Measurements from ENCODE around the gene LIPE. TPM values are rescaled to one million over a fixed set of nuclear protein-coding genes. Genes with fewer than 3 reads are reported as not detected.
A peak's percentile ranks its signal among the peaks of the same experiment; 100 is the strongest.

The LIPE gene
- total RNA-seq, 1 experiment from 2014 or later = 16.3 TPM

DNA sequence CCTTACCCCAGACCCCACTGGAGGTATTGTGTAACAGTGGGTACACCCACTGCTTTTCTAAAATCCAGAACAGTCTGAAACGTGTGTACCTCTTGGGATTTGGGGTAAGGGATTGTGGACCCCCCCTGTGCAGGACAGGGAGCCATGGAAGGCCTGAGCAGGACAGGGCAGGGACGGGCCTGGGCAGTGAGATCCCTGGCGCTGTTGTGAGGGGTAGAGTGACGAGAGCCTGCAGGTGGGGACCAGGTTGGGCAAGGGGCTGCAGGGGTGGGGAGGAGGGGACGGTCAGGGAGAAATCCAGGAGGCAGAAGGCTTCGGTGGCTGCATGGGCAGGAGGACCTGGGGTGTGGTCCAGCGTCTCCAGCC, 65.7 kb downstream of the LIPE start:
- Histone ChIP-seq H3K79me2 (ENCODE audit: low read length) (no peaks in the 10 kb centered on the region), H3K36me3 (ENCODE audit: insufficient read depth, low read length) (peaks cover 6% of the 10 kb centered on the region; the same call in 1 of the 2 replicates), H3K4me1 (ENCODE audit: low read length) (peaks cover 17% of the 10 kb centered on the region), H3K9ac (ENCODE audit: low read length) (no peak overlapping the region), H4K20me1 (ENCODE audit: insufficient read depth, low read depth, low read length) (no peaks in the 10 kb centered on the region), H3K9me2 (replicated peaks; ENCODE audit: insufficient read depth, low read length) (no peaks in the 10 kb centered on the region), H3K27me3 (ENCODE audit: low read length) (no peaks in the 10 kb centered on the region), H3K9me3 (ENCODE audit: low read length) (no peaks in the 10 kb centered on the region), H2AFZ (ENCODE audit: low read length) (no peak overlapping the region), H3K4me3 (ENCODE audit: low read length) (no peak overlapping the region), H3K4me2 (ENCODE audit: low read depth, low read length, poor library complexity, severe bottlenecking) (no peak overlapping the region), H3K27ac (ENCODE audit: low read length) (no peak overlapping the region)
- DNase-seq = no peak

DNA sequence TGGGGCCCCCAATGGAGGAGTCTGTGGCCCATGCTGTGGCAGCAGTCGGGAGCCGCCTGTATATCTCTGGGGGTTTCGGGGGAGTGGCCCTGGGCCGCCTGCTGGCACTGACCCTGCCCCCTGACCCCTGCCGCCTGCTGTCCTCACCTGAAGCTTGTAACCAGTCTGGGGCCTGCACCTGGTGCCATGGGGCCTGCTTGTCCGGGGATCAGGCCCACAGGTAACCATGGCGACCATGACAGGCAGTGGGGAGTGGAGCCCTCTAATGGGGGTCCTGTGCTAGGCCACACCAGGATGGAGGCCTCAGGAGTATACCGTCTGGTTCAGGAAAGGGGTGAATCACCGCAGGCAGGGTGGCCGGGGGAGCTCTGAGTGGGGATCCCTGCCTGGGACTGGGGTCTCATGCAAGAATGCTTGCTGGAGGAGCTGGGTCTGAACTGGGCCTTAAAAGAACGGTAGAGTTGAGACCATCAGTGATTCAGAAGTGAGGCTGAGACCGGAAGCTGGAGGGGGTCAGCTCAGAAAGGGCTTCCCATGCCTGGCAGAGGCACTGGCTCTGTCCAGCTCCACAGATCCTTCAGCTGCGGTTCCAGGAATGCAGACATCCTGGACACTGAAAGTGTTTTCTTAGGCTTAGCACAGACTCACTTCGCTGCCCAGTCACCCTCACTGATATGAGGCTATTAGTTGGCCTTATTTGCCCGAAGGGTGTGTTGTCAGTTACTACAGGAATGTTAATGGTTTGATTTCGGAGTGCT, 66.2 kb downstream of the LIPE start:
- H3K36me3 ChIP-seq (ENCODE audit: insufficient read depth, low read length) = peaks cover 6% of the 10 kb centered on the region; the same call in 1 of the 2 replicates
- H3K9ac ChIP-seq (ENCODE audit: low read length) = no peak overlapping the region
- peaks cover 15% of the 10 kb centered on the region for H3K4me1 ChIP-seq (ENCODE audit: low read length)
- no peaks in the 10 kb centered on the region for H3K79me2 ChIP-seq (ENCODE audit: low read length)
- no peaks in the 10 kb centered on the region for H3K9me2 ChIP-seq (replicated peaks; ENCODE audit: insufficient read depth, low read length)
- H3K4me2 ChIP-seq (ENCODE audit: low read depth, low read length, poor library complexity, severe bottlenecking) = no peak overlapping the region
- H3K9me3 ChIP-seq (ENCODE audit: low read length) = no peaks in the 10 kb centered on the region
- no peaks in the 10 kb centered on the region for H3K27me3 ChIP-seq (ENCODE audit: low read length)
- H3K4me3 ChIP-seq (ENCODE audit: low read length) = no peak overlapping the region
- H3K27ac ChIP-seq (ENCODE audit: low read length) = no peak overlapping the region
- H2AFZ ChIP-seq (ENCODE audit: low read length) = no peak overlapping the region
- no peak for DNase-seq
- H4K20me1 ChIP-seq (ENCODE audit: insufficient read depth, low read depth, low read length) = no peaks in the 10 kb centered on the region

DNA sequence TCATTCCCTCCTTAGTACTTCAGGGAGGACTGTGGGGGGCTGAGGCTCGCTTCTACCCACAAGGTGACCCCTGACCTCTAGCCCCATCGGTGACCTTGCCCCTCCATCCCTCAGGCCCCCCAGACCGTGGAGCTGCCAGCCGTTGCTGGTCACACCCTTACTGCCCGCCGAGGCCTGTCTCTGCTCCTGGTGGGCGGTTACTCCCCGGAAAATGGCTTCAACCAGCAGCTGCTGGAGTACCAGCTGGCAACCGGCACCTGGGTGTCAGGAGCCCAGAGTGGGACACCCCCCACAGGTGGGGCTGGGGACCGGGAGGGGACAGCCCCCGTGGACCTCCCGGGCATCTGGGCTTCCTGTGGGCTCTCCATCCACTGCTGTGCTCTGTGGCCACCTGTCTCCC, 69.9 kb downstream of the LIPE start:
- Histone ChIP-seq H4K20me1 (ENCODE audit: insufficient read depth, low read depth, low read length) (no peaks in the 10 kb centered on the region), H3K27me3 (ENCODE audit: low read length) (no peaks in the 10 kb centered on the region), H2AFZ (ENCODE audit: low read length) (no peak overlapping the region), H3K4me3 (ENCODE audit: low read length) (no peak overlapping the region), H3K9ac (ENCODE audit: low read length) (no peak overlapping the region), H3K4me2 (ENCODE audit: low read depth, low read length, poor library complexity, severe bottlenecking) (no peak overlapping the region), H3K9me3 (ENCODE audit: low read length) (no peaks in the 10 kb centered on the region), H3K36me3 (ENCODE audit: insufficient read depth, low read length) (no peaks in the 10 kb centered on the region), H3K79me2 (ENCODE audit: low read length) (no peaks in the 10 kb centered on the region), H3K9me2 (replicated peaks; ENCODE audit: insufficient read depth, low read length) (no peaks in the 10 kb centered on the region), H3K27ac (ENCODE audit: low read length) (no peak overlapping the region), H3K4me1 (ENCODE audit: low read length) (peaks cover 3% of the 10 kb centered on the region)
- DNase-seq = no peak

DNA sequence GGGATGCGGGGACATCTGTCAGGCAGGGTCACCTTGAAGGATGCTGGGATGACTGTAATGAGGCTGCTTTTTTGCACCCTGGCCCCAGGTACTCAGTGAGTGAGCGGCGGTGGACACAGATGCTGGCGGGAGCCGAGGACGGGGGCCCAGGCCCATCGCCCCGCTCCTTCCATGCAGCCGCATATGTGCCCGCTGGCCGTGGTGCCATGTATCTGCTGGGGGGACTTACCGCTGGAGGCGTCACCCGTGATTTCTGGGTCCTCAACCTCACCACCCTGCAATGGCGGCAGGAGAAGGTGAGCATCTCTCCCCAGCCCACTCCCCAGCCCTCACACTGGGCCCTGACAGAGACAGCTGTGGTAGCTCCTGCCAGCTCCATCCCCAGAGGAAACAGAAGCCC, 70.5 kb downstream of the LIPE start:
- DNase-seq = no peak
- Histone ChIP-seq H3K9me2 (replicated peaks; ENCODE audit: insufficient read depth, low read length) (no peaks in the 10 kb centered on the region), H3K36me3 (ENCODE audit: insufficient read depth, low read length) (no peaks in the 10 kb centered on the region), H3K79me2 (ENCODE audit: low read length) (no peaks in the 10 kb centered on the region), H3K27ac (ENCODE audit: low read length) (no peak overlapping the region), H3K27me3 (ENCODE audit: low read length) (no peaks in the 10 kb centered on the region), H4K20me1 (ENCODE audit: insufficient read depth, low read depth, low read length) (no peaks in the 10 kb centered on the region), H3K9me3 (ENCODE audit: low read length) (no peaks in the 10 kb centered on the region), H3K9ac (ENCODE audit: low read length) (no peak overlapping the region), H3K4me3 (ENCODE audit: low read length) (no peak overlapping the region), H2AFZ (ENCODE audit: low read length) (no peak overlapping the region), H3K4me1 (ENCODE audit: low read length) (peaks cover 9% of the 10 kb centered on the region), H3K4me2 (ENCODE audit: low read depth, low read length, poor library complexity, severe bottlenecking) (no peak overlapping the region)

DNA sequence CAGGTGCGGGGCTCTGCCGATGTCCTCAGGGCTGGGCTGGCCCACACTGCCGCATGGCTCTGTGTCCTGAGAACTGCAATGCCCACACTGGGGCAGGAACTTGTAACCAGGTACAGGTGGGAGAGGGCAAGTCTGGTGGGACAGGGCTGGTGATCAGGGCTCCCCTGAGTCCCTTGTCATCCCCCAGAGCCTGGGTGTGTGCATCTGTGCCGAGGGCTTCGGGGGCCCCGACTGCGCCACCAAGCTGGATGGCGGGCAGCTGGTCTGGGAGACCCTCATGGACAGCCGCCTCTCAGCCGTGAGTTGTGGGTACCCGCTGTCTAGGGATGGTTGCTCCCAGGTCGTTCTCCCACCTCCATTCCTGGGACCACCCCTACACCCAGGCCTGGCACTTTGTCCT, 71.3 kb downstream of the LIPE start:
- Histone ChIP-seq H2AFZ (ENCODE audit: low read length) (no peak overlapping the region), H3K27ac (ENCODE audit: low read length) (no peak overlapping the region), H3K9me2 (replicated peaks; ENCODE audit: insufficient read depth, low read length) (no peaks in the 10 kb centered on the region), H4K20me1 (ENCODE audit: insufficient read depth, low read depth, low read length) (no peaks in the 10 kb centered on the region), H3K36me3 (ENCODE audit: insufficient read depth, low read length) (no peaks in the 10 kb centered on the region), H3K4me1 (ENCODE audit: low read length) (peaks cover 9% of the 10 kb centered on the region), H3K4me3 (ENCODE audit: low read length) (no peak overlapping the region), H3K9ac (ENCODE audit: low read length) (no peak overlapping the region), H3K9me3 (ENCODE audit: low read length) (no peaks in the 10 kb centered on the region), H3K4me2 (ENCODE audit: low read depth, low read length, poor library complexity, severe bottlenecking) (no peak overlapping the region), H3K27me3 (ENCODE audit: low read length) (no peaks in the 10 kb centered on the region), H3K79me2 (ENCODE audit: low read length) (no peaks in the 10 kb centered on the region)
- no peak for DNase-seq

DNA sequence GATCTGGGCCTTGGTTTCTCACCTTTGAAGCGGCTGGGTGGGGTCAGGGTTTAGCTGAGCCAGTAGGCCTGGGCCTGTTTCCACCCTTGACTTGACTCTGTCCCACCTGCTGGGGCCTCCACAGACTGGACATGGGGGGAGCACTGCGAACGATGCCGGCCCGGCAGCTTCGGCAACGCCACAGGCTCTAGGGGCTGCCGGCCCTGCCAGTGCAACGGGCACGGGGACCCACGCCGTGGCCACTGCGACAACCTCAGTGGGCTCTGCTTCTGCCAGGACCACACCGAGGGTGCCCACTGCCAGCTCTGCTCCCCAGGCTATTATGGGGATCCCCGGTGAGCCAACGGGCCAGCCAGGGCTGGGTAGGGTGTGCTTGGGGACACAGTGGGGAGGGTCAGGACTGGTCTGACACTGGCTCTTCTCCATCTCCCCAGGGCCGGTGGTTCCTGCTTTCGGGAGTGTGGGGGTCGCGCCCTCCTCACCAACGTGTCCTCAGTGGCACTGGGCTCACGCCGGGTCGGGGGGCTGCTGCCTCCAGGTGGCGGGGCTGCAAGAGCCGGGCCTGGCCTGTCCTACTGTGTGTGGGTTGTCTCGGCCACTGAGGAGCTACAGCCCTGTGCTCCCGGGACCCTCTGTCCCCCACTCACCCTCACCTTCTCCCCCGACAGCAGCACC, 73.7 kb downstream of the LIPE start:
- H2AFZ ChIP-seq (ENCODE audit: low read length) = no peak overlapping the region
- H3K4me1 ChIP-seq (ENCODE audit: low read length) = peaks cover 9% of the 10 kb centered on the region
- no peak overlapping the region for H3K4me2 ChIP-seq (ENCODE audit: low read depth, low read length, poor library complexity, severe bottlenecking)
- no peaks in the 10 kb centered on the region for H4K20me1 ChIP-seq (ENCODE audit: insufficient read depth, low read depth, low read length)
- no peak overlapping the region for H3K27ac ChIP-seq (ENCODE audit: low read length)
- no peak overlapping the region for H3K9ac ChIP-seq (ENCODE audit: low read length)
- H3K27me3 ChIP-seq (ENCODE audit: low read length) = no peaks in the 10 kb centered on the region
- no peak for DNase-seq
- H3K36me3 ChIP-seq (ENCODE audit: insufficient read depth, low read length) = no peaks in the 10 kb centered on the region
- no peaks in the 10 kb centered on the region for H3K9me3 ChIP-seq (ENCODE audit: low read length)
- no peak overlapping the region for H3K4me3 ChIP-seq (ENCODE audit: low read length)
- H3K9me2 ChIP-seq (replicated peaks; ENCODE audit: insufficient read depth, low read length) = no peaks in the 10 kb centered on the region
- H3K79me2 ChIP-seq (ENCODE audit: low read length) = no peaks in the 10 kb centered on the region

DNA sequence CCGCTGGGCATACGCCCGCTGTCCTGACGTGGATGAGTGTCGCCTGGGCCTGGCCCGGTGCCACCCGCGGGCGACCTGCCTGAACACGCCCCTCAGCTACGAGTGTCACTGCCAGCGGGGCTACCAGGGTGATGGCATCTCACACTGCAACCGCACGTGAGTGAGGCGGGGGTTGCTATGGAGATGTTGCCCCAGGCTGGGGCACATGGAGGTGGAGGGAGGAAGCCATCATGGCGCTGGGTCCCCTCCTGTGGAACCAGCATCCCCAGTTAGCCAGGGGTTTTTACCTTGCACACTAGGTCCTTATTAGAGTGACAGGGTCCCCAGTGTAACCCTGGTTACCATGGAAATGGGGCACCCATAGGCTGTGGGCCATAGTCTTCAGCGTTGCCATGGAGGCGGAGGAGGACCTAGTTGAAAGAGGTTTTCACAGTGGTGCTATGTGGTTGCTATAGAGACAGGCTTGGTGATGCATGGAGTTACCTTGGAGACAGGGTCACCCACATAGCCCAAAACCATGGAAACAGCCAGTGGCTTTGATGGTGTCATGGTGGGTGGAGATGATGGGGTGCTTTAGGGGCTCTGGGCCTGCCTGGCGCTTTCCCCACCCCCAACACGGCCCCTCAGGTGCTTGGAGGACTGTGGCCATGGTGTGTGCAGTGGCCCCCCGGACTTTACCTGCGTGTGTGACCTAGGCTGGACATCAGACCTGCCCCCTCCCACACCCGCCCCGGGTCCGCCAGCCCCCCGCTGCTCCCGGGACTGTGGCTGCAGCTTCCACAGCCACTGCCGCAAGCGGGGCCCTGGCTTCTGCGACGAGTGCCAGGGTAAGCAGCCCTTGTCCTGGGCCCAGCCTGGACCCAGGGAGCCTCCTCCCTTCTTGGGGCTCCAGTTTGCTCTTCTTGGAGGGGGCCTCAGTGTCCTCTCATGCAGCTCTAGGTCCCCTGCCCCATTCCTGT, 74.6 kb downstream of the LIPE start:
- DNase-seq = peak; percentile 87
- Histone ChIP-seq H3K9me2 (replicated peaks; ENCODE audit: insufficient read depth, low read length) (no peaks in the 10 kb centered on the region), H3K27me3 (ENCODE audit: low read length) (no peaks in the 10 kb centered on the region), H3K4me3 (ENCODE audit: low read length) (no peak overlapping the region), H3K4me2 (ENCODE audit: low read depth, low read length, poor library complexity, severe bottlenecking) (no peak overlapping the region), H3K36me3 (ENCODE audit: insufficient read depth, low read length) (no peaks in the 10 kb centered on the region), H3K79me2 (ENCODE audit: low read length) (no peaks in the 10 kb centered on the region), H3K4me1 (ENCODE audit: low read length) (peaks cover 9% of the 10 kb centered on the region), H2AFZ (ENCODE audit: low read length) (no peak overlapping the region), H3K9me3 (ENCODE audit: low read length) (no peaks in the 10 kb centered on the region), H3K27ac (ENCODE audit: low read length) (no peak overlapping the region), H4K20me1 (ENCODE audit: insufficient read depth, low read depth, low read length) (no peaks in the 10 kb centered on the region), H3K9ac (ENCODE audit: low read length) (no peak overlapping the region)
